Measurements from ENCODE around the gene ARHGAP5. TPM values are rescaled to one million over a fixed set of nuclear protein-coding genes. Genes with fewer than 3 reads are reported as not detected.

Gene ARHGAP5
- total and polyA plus RNA-seq, 9 of the 15 experiments (the other 6 are each of a cell fraction or from before 2014, with no cell fraction given) = 3.1 to 21.8 (median 12.1) TPM

GRCh38 chr14:32201193-32201815 lies 124.2 kb downstream of the ARHGAP5 start:
- H3K79me2 ChIP-seq (ENCODE audit: control insufficient read depth, insufficient read depth, low read length) = no peaks in the 10 kb centered on the region
- H4K20me1 ChIP-seq (replicated peaks; ENCODE audit: control insufficient read depth, insufficient read depth, low read length) = no peaks in the 10 kb centered on the region
- H3K9ac ChIP-seq (ENCODE audit: insufficient read depth in 1 of 2, low read depth in 2 of 2, low read length in 2 of 2) = peak overlapping the region; percentile 85 to 92
- peaks cover 3 to 8% of the 10 kb centered on the region in 2 experiments; a peak in 3 of 5 replicates for H3K4me1 ChIP-seq (replicated peaks in 1 of 2; ENCODE audit: control insufficient read depth in 2 of 2, insufficient read depth in 2 of 2, low read length in 2 of 2)
- H3K4me2 ChIP-seq (ENCODE audit: insufficient read depth, low read length) = peak overlapping the region; percentile 91
- no peaks in the 10 kb centered on the region for H3K9me3 ChIP-seq (replicated peaks; ENCODE audit: control insufficient read depth, insufficient read depth, low read depth, low read length)
- BruUV-seq (replicated peaks) = no TSS peak
- H3K4me3 ChIP-seq = peak overlapping the region; percentile 62
- no peaks in the 10 kb centered on the region for H3K27me3 ChIP-seq (ENCODE audit: control insufficient read depth in 2 of 2, insufficient read depth in 2 of 2, low read length in 2 of 2)
- in situ Hi-C loops (cut with MboI) (loop anchor here (5.0 kb wide), 1 partner anchor 119 kb away; no protein-coding TSS in a partner anchor), intact Hi-C loops (cut with micrococcal nuclease) (no loop called here)
- FAIRE-seq (peak; percentile 80), DNase-seq (ENCODE audit: extremely low read depth in 1 of 4, low spot score in 3 of 4) (peak; percentile 77 to 91 (median 84)), ATAC-seq (peak; percentile 91)
- H3K27ac ChIP-seq (ENCODE audit: extremely low read depth, low read depth, low read length) = peak overlapping the region; percentile 32
- H3K9me1 ChIP-seq (ENCODE audit: control insufficient read depth, insufficient read depth, low read length) = no peaks in the 10 kb centered on the region
- H2AFZ ChIP-seq (ENCODE audit: low read depth, low read length) = peak overlapping the region; percentile 97
- 1% methylated on average over 29 of the region's 46 CpGs for WGBS (ENCODE audit: insufficient coverage, low coverage, missing lambda C conversion rate)
- ChIA-PET CTCF (ENCODE audit: low intra/inter-chr PET ratio) (no interaction called here), POLR2A (interaction anchor here (0.6 kb wide), 1 partner anchor 199 kb away, joined by 3 read pairs; no protein-coding TSS in a partner anchor)
- no peaks in the 10 kb centered on the region for H3K36me3 ChIP-seq (ENCODE audit: control insufficient read depth, insufficient read depth, low read length)
- TF ChIP-seq CTBP1 (IDR thresholded peaks at IDR 0.05; ENCODE audit: borderline replicate concordance) (no peak; the same call in 1 of the 2 replicates), TSC22D4 (tag; IDR thresholded peaks at IDR 0.05) (no peak), ELF4 (CRISPR knock-in tag; IDR thresholded peaks at IDR 0.05) (no peak), PCBP2 (IDR thresholded peaks at IDR 0.05; ENCODE audit: low read depth, low read length, poor library complexity, severe bottlenecking) (no peak), IRF1 (CRISPR knock-in tag; IDR thresholded peaks at IDR 0.05; ENCODE audit: borderline replicate concordance) (no peak), ZNF277 (CRISPR knock-in tag; IDR thresholded peaks at IDR 0.05; ENCODE audit: borderline replicate concordance) (no peak), HDGF (IDR thresholded peaks at IDR 0.05) (no peak), CC2D1A (IDR thresholded peaks at IDR 0.05) (peak; percentile 36; the same call in 1 of the 2 replicates), PREB (CRISPR knock-in tag; IDR thresholded peaks at IDR 0.05) (no peak), HINFP (tag; conservative IDR thresholded peaks at IDR 0.05; ENCODE audit: low read depth) (peak; percentile 58; the same call in 1 of the 2 replicates)
- TF ChIP-seq, protein P1, sequence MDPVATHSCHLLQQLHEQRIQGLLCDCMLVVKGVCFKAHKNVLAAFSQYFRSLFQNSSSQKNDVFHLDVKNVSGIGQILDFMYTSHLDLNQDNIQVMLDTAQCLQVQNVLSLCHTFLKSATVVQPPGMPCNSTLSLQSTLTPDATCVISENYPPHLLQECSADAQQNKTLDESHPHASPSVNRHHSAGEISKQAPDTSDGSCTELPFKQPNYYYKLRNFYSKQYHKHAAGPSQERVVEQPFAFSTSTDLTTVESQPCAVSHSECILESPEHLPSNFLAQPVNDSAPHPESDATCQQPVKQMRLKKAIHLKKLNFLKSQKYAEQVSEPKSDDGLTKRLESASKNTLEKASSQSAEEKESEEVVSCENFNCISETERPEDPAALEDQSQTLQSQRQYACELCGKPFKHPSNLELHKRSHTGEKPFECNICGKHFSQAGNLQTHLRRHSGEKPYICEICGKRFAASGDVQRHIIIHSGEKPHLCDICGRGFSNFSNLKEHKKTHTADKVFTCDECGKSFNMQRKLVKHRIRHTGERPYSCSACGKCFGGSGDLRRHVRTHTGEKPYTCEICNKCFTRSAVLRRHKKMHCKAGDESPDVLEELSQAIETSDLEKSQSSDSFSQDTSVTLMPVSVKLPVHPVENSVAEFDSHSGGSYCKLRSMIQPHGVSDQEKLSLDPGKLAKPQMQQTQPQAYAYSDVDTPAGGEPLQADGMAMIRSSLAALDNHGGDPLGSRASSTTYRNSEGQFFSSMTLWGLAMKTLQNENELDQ (CRISPR knock-in tag; IDR thresholded peaks at IDR 0.05; ENCODE audit: borderline replicate concordance) = no peak

Data from K562 (cell line).